Neuron (in vitro differentiated cells): ENCODE data around the gene CCDC198.

Source experiments
- H2AFZ ChIP-seq: one replicate; pipeline ENCODE4 v1.6.1; 2013; ENCODE audit warnings: low read depth, mild to moderate bottlenecking, inconsistent platforms, low read length, moderate library complexity
- H3K27me3 ChIP-seq: one replicate; pipeline ENCODE4 v1.6.1; 2013; ENCODE audit warnings: low read length; ENCODE audit not compliant: insufficient read depth
- H3K36me3 ChIP-seq: one replicate; pipeline ENCODE4 v1.6.1; 2013; ENCODE audit warnings: low read length; ENCODE audit not compliant: insufficient read depth
- H3K4me1 ChIP-seq: one replicate; pipeline ENCODE4 v1.6.1; 2013; ENCODE audit warnings: low read length; ENCODE audit not compliant: insufficient read depth
- H3K4me3 ChIP-seq: 2 replicates; pipeline ENCODE4 v1.5.1; 2013; ENCODE audit warnings: mild to moderate bottlenecking, low read length, moderate library complexity
- H3K9me3 ChIP-seq: one replicate; pipeline ENCODE4 v1.6.1; 2013; ENCODE audit warnings: low read length

Gene CCDC198, protein sequence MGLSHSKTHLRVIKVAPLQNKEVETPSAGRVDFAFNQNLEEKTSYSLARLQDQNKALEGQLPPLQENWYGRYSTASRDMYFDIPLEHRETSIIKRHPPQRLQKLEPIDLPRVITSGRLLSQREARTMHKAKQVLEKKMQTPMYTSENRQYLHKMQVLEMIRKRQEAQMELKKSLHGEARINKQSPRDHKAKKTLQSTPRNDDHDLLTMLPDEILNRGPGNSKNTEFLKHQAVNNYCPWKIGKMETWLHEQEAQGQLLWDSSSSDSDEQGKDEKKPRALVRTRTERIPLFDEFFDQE

DNA sequence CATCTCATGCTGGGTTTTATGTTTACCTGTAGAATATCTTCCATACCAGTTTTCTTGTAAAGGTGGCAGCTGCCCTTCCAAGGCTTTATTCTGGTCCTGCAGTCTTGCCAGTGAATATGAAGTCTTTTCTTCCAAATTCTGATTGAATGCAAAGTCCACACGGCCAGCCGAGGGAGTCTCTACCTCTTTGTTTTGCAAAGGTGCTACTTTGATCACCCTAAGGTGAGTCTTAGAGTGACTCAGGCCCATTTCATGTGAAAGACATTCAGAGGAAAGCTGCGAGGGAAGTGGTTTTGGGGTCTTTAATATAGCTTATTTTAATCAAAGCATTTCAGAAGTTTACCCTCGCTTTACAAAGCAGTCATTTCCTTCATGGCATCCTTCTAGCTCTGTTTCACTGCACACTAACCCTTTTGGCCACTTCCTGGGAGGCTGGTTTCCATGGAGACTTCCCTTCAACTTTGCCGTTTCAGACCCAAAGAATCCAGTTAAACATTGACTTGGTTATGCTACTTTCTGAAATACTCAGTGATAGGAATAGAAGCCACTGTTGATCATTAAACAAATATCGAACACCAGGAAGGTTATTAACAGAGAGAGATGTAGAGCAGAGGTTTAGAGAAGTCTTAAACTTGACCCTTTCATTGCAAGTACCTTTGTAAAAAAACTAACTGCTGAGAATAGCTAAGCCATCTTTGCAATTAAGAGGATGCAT, at the start of gene CCDC198:
TSS of gene CCDC198 (minus strand) at position 391 of the 715 bp plus-strand sequence. CDS start at position 249, 142 bp downstream.
- no peaks in the 10 kb centered on the region for H3K9me3 ChIP-seq
- H3K4me3 ChIP-seq: no peak within 1 kb of the TSS
- H3K36me3 ChIP-seq: no peaks in the 10 kb centered on the region

DNA sequence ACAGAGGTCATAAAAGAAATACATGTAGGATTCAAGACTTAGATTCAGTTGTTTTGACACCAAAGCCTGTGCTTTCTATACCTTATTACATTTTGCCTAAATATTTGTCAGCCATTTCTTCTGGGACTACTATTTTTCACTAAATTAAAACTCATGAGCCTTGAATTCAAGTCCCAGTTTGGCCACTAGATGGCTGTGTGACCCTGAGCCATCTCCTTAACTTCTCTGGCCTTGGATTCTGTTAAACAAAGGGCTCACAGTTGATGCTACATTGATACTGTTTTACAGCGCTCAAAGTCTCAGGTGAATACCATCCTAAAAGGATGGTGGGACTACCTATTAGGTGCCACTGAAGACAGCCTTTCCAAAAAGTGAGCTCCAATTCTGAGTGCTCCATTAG, 39.6 kb upstream of the CCDC198 start:
- Histone ChIP-seq H3K9me3 (no peaks in the 10 kb centered on the region), H3K4me3 (no peak overlapping the region), H3K4me1 (no peaks in the 10 kb centered on the region), H2AFZ (no peak overlapping the region), H3K36me3 (no peaks in the 10 kb centered on the region), H3K27me3 (no peaks in the 10 kb centered on the region)

More for the DNA sequence above, at the start of gene CCDC198:
- Histone ChIP-seq H3K4me1 (peaks cover 5% of the 10 kb centered on the region), H2AFZ (no peak within 1 kb of the TSS), H3K27me3 (no peaks in the 10 kb centered on the region)

DNA sequence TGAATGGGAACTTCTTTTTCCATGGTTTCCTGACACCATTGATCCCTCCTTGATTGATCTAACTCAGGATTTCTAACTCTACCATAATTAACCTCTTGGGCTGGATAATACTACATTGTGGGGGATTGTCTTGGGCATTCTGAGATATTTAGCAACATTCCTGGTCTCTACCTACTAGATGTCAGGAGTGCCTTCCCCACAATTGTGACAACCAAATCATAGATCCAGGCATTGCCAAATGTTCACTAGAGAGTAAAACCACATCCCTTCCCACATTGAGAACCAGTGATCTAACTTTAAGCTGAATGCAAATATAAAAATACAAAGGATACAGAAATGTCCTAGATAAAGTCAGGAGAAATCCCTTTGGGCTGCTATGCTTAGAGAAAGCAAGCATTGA, 36.9 kb upstream of the CCDC198 start:
- H3K4me3 ChIP-seq: no peak overlapping the region
- H3K27me3 ChIP-seq: no peaks in the 10 kb centered on the region
- no peaks in the 10 kb centered on the region for H3K9me3 ChIP-seq
- H3K36me3 ChIP-seq: no peaks in the 10 kb centered on the region
- no peaks in the 10 kb centered on the region for H3K4me1 ChIP-seq
- no peak overlapping the region for H2AFZ ChIP-seq

DNA sequence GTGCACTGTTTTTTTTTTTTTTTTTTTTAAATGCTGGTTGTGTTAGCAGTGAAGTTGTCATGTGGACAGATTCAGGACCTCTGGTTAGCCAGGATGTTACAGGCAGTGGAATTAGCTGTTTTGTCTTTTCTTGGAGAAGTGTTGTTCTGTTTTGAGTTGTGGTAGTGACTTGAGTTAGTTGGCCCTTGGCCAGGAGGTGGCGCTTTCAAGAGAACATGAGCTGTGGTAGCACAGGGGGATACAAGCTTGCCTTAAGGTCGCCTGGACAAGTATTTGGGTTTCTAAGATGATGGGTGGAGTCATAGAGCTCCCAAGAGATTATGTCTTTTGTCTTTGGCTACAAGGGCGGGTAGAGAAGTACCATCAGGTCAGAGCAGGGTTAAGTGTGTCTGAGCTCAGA, 33.3 kb upstream of the CCDC198 start:
- no peaks in the 10 kb centered on the region for H3K9me3 ChIP-seq

DNA sequence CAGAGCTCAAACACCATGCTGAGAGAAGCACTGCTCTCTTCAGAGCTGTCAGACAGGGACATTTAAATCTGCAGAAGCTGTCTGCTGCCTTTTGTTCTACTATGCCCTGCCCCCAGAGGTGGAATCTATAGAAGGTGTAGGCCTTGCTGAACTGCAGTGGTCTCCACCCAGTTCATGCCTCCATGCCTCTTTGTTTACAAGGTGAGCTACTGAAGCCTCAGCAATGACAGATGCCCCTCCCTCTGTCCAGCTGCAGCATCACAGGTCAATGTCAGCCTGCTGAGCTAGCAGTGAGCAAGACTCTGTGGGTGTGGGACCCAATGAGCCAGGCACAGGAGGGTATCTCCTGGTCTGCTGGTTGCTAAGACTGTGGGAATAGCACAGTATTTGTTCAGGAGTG, 25.4 kb upstream of the CCDC198 start:
- no peaks in the 10 kb centered on the region for H3K36me3 ChIP-seq
- no peak overlapping the region for H2AFZ ChIP-seq
- H3K4me1 ChIP-seq: no peaks in the 10 kb centered on the region
- H3K4me3 ChIP-seq: no peak overlapping the region
- no peaks in the 10 kb centered on the region for H3K27me3 ChIP-seq
- no peaks in the 10 kb centered on the region for H3K9me3 ChIP-seq

More for the DNA sequence above, 33.3 kb upstream of the CCDC198 start:
- Histone ChIP-seq H3K4me1 (no peaks in the 10 kb centered on the region), H3K36me3 (no peaks in the 10 kb centered on the region), H3K4me3 (no peak overlapping the region), H3K27me3 (no peaks in the 10 kb centered on the region), H2AFZ (no peak overlapping the region)

DNA sequence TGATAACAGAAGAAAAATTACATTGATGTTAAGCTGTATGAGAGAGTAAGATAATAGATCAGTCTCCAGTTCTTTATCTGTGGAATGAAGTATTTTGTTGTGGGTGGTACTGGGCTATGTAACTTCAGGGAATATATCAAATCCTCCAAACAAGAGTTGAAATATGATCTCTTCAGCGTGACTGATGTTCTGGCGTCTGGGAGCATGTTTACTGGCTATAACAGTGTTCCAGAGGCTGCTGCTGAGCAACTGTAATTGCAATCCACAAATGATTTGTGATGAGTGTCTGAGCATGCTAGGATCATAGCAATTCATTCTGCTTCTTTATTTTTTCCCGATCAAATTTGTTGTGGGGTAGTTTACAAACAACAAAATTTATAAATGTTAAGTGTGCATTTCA, 18.6 kb upstream of the CCDC198 start:
- Histone ChIP-seq H2AFZ (no peak overlapping the region), H3K4me3 (no peak overlapping the region), H3K4me1 (no peaks in the 10 kb centered on the region), H3K27me3 (no peaks in the 10 kb centered on the region), H3K36me3 (no peaks in the 10 kb centered on the region), H3K9me3 (no peaks in the 10 kb centered on the region)

DNA sequence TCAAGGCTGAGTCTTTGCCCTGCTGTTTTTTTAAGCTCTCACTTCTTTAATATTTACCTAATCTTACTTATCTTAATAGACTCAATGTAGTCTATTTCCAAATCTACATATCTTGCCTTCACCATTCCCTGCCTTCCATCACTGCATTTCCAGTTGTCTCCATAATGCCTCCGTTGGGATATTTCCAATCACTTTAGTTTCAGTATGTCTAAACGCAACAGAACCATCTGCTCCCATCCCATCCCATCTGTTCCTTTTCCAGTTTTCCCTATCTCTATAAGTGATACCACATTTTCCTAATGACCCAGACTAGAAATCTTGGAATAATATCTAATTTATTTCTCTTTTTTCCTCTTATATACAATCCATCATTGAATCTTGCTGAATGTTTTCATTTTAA, 15.1 kb upstream of the CCDC198 start:
- H3K36me3 ChIP-seq: no peaks in the 10 kb centered on the region
- H3K4me3 ChIP-seq: no peak overlapping the region
- H3K27me3 ChIP-seq: peaks cover under 1% of the 10 kb centered on the region
- H3K4me1 ChIP-seq: no peaks in the 10 kb centered on the region
- H3K9me3 ChIP-seq: no peaks in the 10 kb centered on the region
- no peak overlapping the region for H2AFZ ChIP-seq

DNA sequence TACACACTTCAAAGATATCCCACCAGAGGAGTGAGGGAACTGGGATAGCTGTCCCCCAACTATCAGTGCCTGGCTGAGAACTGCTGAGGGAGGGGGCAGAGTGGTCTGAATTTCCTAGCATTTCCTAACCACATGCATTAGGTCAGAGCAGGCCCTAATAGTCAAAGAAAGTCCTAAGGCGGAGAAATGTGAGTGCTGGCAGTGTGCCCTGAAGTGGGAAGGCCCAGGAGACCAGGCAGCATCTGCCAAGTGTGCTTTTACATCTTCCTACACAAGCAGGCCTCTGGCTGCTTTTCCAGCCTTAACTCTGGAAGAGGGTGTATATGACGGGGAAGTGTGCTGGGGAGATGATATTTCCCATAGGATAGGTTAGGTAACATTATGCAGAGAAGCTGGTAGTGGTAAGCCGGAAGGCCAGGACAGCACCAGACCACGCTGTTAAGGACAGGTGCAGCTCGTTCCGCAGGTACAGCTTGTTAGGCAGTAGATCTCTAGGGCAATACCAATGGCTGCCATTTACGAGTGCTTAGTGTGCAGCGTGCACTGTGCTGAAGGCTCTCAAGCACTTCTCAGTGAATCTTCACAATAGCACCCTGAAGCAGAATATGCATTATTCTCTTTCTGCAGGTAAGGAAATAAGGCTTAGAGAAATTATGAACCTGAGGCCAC, 9.1 kb upstream of the CCDC198 start:
- Histone ChIP-seq H3K4me1 (no peaks in the 10 kb centered on the region), H3K9me3 (no peaks in the 10 kb centered on the region), H3K4me3 (no peak overlapping the region), H3K27me3 (peaks cover 3% of the 10 kb centered on the region), H2AFZ (no peak overlapping the region), H3K36me3 (no peaks in the 10 kb centered on the region)

DNA sequence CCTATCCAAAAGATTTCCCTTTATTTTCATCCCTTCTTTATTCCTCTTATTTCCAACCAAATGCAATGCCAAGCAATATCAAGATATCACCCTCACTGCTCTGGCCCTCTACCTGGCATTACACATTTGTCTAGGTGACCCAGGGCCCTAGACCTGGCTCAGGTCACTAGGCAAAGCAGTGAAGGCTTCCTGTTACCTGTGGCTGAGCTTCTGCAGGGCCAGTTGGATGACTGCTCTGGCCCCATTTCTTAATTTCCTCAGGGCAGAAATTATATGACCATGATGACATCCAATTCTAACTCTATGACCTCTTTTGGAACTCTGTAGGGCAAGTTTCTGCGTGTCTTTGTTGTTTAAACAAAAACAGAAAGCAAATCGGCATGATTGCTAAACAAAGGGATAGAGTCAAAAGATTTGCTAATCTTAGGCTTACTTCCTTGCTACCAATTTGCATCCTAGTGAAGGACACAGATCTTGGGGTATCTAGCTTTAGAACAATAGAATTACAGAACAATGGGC, 7.4 kb upstream of the CCDC198 start:
- no peaks in the 10 kb centered on the region for H3K36me3 ChIP-seq
- peaks cover 3% of the 10 kb centered on the region for H3K27me3 ChIP-seq
- H3K4me3 ChIP-seq: no peak overlapping the region
- H2AFZ ChIP-seq: no peak overlapping the region
- no peaks in the 10 kb centered on the region for H3K4me1 ChIP-seq
- no peaks in the 10 kb centered on the region for H3K9me3 ChIP-seq

DNA sequence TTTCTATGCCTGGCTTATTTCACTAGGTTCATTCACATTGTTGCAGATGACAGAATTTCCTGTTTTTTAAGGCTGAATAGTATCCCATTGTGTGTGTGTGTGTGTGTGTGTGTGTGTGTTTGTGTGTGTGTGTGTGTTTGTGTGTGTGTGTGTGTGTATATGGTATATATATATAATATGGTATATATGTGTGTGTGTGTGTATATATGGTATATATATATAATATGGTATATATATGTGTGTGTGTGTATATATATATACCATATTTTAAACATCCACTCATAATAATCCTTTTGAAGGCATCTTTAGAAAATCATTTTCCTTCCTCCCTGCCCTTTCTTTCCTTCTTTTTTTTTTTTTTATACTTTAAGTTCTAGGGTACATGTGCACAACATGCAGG, 5.0 kb upstream of the CCDC198 start:
- Histone ChIP-seq H3K4me3 (no peak overlapping the region), H3K4me1 (peaks cover 3% of the 10 kb centered on the region), H3K9me3 (no peaks in the 10 kb centered on the region), H3K36me3 (no peaks in the 10 kb centered on the region), H3K27me3 (peaks cover 2% of the 10 kb centered on the region), H2AFZ (no peak overlapping the region)

DNA sequence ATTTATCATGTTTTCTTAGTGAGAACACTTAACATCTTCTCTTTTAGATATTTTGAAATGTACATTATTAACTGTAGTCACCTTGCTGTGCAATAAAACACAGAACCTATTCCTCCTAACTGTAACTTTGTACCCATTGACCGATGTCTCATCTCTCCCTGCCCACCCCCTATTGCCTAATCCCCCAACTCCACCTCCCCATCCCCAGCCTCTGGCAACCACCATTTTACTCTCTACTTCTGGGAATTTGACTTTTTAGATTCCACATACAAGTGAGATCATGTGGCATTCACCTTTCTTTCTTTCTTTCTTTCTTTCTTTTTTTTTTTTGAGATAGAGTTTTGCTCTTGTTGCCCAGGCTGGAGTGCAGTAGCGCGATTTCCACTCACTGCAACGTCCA, 4.4 kb upstream of the CCDC198 start:
- no peaks in the 10 kb centered on the region for H3K36me3 ChIP-seq
- no peaks in the 10 kb centered on the region for H3K27me3 ChIP-seq
- H3K4me1 ChIP-seq: peaks cover 5% of the 10 kb centered on the region
- no peaks in the 10 kb centered on the region for H3K9me3 ChIP-seq
- no peak overlapping the region for H3K4me3 ChIP-seq
- no peak overlapping the region for H2AFZ ChIP-seq

DNA sequence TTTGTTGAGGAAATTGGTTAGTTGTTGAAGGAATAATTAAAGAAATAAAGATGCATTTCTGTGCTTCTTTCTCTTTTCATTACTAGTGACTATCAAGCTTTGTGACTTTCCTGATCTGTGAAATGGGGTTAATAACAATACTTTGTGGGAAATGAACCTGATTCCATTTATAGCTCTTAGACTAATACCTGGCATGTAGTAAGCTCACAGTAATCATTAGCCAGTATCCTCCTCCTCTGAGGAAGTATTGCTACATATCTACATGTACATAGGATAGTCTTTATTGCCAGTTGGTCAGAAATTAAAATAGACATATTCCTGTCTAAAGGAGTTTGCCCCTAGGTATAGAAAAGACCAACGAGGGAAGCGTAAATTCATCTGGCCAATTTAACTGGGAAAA, 1.8 kb upstream of the CCDC198 start:
- Histone ChIP-seq H3K9me3 (no peaks in the 10 kb centered on the region), H2AFZ (no peak overlapping the region), H3K36me3 (no peaks in the 10 kb centered on the region), H3K4me3 (no peak overlapping the region), H3K27me3 (no peaks in the 10 kb centered on the region), H3K4me1 (peaks cover 5% of the 10 kb centered on the region)

DNA sequence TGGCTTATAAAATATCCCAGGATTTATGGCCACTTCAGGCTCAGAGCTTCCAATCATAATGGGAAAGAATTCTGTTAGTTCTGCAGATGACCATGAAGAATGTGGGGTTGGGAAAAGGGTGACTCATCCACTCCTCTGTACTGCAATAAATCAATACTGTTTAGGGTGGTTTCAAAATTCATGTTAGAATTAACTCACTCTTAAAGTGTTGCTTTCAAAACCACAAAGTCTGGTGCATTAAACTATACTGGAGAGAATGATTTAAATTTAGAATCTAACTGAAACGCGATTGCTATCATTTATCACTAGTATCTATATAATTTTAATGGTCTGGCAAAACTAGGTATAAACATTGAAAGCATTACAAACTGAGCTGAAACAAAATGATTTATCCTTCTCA, 798 bp downstream of the CCDC198 start:
- Histone ChIP-seq H3K4me1 (peaks cover 5% of the 10 kb centered on the region), H3K27me3 (no peaks in the 10 kb centered on the region), H3K4me3 (no peak overlapping the region), H2AFZ (no peak overlapping the region), H3K9me3 (no peaks in the 10 kb centered on the region), H3K36me3 (no peaks in the 10 kb centered on the region)
